Measurements from ENCODE around the gene PPP1R2C.
A peak's percentile ranks its signal among the peaks of the same experiment; 100 is the strongest.

PPP1R2C gene

DNA sequence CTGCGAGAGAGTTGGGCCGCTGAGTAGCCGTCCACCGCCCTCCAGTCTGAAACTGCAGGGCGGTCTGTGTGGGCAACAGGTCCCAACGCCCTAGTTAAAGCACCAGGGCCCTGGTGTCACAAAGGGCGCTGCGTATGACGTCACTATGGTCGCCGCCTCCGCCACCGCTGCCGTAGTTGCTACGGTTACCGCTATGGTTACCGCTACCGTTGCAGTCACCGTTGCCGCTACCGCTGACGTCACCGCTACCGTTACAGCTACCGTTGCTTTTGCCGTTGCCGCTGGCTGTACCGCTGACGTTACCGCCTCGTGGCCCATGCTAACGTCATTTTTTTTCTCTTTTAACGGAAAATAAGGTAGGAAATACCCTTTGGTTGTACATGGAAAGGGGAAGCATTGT, at the start of gene PPP1R2C:
TSS of gene PPP1R2C (minus strand) at position 68 of the 400 bp plus-strand sequence. CDS start 84 bp downstream, outside the sequence.
- DNase-seq (ENCODE audit: low read depth), result peak; percentile 34

DNA sequence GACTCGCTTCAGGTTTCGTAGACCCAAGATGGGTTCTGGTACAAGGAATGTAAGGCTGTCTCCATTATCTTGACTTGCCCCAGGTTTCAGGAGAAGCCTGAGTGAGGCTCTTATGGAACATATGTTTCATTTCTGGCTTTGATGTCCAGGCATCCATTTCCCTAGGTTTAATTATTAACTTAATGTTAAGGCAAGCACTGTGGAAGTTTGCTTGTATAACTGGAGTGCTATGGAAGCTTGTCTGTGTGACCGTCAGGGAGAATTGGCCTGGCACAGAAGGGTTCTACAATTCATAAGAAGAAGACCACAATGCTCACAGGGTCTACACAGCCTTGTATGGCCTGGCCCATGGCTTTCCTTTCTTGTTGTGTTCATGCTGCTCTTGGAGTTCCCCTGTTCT, 47.2 kb upstream of the PPP1R2C start:
- no peak for DNase-seq (ENCODE audit: low read depth)

DNA sequence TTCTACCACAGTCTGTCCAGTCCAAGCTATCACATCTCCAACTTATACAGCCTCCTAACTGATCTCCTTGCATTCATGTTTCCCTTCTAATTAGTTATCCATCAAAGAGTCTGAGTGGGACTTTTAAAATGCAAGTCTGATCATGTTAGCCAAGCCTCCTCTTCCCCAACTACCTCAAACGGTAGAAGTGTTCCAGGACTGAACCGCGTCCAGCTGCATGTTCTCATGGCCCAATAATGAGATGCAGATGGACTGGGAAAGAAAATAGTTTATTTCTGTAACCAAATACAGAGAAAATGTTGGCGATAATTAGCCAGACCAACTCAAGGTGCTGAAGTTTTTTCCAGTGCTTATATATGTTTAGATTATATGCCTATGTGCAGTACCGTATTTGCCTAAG, 46.6 kb upstream of the PPP1R2C start:
- DNase-seq (ENCODE audit: low read depth), result no peak

DNA sequence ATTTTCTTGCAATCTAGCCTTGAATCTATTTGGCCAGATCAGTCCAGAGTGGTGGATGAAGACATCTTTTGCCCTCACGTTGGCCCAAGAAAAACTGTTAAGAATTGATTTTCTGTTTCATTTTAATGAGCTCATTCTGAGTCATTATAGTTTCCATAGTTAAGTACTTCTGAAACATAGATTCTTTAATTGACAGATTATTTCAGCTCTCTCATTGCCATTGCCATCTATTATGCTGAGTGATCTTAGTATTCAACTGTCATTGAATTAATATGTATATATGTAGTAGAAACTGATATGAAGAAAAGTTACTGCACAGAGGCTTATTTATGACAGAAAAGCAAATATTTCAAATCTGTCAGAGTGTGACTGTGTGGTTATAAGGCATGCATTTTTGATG, 45.5 kb upstream of the PPP1R2C start:
- DNase-seq (ENCODE audit: low read depth), result no peak

DNA sequence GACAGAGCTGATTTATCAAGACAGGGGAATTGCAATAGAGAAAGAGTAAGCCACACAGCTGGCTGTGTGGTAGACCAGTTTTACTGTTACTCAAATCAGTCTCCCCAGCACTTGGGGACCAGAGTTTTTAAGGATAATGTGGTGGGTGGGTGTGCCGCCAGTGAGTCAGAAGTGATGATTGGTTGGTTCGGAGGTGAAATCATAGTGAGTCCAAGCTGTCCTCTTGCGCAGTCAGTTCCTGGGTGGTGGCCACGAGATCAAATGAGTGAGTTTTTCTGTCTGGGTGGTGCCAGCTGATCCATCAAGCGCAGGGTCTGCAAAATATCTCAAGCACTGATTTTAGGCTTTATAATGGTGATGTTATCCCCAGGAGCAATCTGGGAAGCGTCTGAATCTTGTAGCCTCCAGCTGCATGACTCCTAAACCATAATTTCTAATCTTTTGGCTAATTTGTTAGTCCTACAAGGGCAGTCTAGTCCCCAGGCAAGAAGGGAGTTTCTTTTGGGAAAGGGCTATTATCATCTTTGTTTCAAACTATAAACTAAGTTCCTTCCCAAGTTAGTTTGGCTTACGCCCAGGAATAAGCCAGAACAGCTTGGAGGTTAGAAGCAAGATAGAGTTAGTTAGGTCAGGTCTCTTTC, 44.0 kb upstream of the PPP1R2C start:
- no peak for DNase-seq (ENCODE audit: low read depth)

DNA sequence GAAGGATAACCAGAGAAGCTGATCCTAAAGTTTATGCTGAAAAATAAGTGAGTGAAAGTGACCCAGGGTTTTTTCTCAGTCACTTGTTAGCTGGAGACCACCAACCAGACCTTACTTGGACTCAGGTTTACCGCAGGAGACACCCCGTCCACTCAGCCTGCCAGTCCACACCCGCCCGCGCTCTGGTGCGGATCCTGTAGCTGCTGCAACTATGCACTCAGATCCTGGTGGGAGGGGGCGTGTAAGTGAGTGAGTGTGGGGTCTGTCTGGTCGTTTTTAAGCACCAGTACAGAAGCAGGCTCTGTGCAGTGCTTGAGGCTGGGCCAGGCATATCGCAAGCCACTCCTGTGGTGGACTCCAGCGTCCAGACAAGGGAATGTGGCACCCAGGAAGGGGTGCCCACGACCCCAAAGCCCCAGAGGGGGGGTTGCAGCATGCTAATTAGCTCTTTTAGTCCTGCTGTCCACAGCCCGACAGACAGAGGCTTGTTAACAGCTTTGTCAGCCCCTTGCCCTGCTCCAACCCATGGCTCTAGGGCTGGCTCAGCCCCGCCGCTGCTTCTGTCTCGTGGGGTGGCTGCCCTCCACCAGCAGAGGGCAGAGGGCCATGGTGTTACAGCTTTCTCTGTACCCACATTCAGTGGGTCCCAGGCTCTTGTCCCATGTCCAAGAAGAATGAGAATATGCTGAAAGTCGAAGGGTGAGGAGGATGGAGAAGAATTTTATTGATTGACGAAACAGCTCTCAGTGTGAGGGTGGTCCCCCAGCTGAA, 40.4 kb upstream of the PPP1R2C start:
- no peak for DNase-seq (ENCODE audit: low read depth)

DNA sequence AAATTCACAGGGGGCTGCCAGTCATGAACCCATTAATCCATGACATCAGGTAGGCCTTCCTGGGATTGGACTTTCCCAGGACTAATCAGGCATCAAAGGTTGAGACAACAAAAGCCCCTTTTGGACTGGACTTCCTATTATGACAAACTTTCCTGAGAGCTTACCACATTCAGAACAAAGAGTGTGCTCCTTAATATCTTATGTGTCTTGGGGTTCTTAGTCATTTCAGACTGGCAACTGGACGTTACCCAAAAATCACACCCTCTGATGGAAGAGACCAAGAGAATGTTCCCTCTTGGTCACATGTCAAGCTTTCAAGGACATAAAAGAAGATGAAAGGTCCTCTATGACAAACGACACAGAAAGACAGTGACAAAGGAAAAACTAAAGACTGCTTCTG, 31.6 kb upstream of the PPP1R2C start:
- no peak for DNase-seq (ENCODE audit: low read depth)

DNA sequence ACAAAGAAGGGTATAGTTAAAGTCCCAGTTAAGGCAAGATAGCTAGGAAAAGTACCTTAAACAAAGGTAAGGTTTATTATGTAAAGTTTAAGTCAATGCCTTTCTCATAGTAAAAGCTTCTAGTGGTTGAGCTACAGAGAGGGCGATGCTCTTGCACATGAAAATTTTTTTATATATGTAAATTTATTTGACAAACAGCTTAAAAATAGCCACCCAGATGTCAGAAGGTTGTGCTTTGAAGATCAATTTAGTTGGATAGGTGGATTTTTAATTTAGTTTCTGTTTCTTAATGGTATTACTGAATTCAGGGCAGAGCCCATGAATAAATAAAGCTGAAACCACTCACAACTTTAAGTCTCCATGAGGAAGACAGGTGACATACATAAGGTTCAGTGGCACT, 29.4 kb upstream of the PPP1R2C start:
- DNase-seq (ENCODE audit: low read depth), result no peak

DNA sequence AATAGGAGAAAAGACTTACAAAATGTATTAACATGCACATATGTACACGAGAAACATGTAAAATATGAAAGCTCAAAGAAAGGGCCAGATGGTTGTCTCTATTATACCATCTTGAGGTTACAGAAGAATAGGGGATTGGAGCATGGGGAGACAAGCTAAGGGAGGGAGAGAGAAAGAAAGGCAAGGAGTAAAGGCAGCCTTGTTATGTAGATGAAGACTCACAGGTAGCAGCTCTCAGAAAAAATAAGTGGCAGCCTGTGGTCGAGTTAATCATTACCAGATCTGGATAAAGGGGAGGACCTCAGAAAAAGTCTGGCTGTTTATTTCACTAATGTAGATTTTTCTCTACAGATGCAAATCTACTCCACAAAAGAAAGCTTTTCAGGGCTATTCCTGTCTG, 26.6 kb upstream of the PPP1R2C start:
- DNase-seq (ENCODE audit: low read depth), result no peak

DNA sequence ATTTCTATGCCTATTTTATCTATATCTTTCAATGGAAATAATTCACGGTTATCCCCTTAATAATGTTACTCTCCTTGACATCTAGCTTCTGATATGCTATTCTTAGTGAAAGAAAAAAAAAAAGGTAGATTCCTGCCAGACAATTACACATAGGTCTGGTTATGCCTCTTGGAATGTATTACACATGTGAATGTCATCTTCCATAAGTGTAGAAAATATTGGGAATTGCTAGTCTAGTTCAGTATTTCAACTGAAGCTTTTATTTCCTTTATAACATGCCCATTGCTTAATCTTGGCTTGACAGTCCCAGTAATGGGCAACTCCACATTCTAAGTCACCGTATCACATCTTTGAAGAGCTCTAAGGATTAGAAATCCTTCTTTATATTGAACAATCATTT, 25.4 kb upstream of the PPP1R2C start:
- DNase-seq (ENCODE audit: low read depth), result no peak

DNA sequence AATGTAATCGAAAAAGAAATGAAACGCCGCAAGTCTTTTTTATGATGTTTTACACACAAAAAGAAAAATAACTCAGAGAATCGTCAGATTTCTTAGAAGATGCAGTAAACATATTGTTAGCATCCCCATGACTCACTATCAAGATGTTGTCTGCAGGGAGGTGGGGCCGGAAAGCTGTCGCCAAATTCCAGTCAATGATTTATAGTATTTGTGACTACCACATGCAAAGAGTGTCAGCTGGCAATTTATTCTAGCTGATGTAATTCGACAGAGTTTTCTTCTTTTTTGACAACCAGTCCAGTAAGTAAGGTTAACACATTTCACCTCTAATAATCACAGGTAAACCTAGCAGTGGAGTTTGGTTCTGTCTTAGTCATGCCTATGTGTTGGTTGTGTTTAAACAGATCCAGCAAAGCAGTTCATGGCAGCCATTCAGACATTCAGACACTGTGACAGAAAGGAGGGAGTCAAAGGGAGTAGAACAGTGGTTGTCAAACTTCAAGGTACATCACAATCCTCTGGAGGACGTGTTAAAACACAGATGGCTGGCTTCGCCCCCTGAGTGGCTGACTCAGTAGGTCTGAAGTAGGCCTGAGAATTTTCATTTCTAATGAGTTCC, 19.8 kb upstream of the PPP1R2C start:
- DNase-seq (ENCODE audit: low read depth), result no peak

DNA sequence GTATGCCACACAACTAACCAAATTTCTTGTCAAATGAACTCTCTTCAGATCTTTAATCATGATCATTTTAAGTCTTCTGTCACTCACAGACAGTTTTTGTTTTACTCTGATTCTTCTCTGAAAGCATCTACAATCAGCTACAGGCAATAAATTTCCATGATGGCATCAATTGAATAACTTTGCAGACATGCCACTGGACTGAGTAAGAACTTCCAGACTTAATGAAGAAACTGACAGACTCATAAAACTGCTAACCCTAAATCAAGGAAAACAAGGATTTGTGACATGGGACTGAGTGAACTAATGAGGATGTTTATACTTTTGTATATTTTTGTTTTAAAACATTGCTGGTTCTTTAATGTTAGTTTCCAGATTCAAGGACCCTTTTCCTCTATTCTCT, 5.5 kb upstream of the PPP1R2C start:
- DNase-seq (ENCODE audit: low read depth), result no peak

DNA sequence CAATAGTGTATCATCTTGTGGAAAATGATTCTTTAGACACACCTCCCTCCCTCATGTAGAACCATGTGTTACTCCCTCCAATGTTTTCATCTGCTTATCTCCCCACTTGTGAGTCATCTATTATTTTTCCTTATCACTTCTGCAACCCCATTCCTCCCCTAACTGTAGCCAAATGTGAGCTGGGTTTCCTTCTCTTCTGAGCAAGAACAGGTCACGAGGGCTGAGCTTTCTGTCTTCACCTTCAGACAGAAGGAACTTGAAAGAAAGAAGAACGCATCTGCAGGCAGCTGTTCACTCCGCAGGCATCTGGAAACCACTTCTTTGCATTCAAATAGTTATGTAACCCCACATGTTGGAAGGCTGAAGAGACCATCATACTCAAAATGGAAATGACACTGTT, 1.8 kb downstream of the PPP1R2C start:
- DNase-seq (ENCODE audit: low read depth), result no peak

DNA sequence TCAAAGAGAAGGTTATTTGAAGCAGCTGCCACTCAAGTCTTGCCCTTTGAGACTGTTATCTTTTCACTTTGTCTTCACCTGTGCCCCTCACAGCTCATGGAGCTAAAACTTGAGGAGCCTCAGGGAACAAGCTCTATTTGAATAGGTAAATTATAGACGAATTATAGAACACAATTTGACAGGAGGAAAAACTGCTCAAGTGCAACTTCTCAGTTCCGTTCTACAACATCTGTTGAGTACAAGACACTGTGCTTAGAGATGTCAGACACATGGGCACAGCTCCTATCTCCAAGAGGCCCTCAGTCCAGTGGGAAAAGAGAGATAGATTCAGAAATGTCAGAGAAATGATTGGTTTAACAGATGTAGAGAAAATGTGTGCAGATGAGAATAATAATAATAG, 5.1 kb downstream of the PPP1R2C start:
- DNase-seq (ENCODE audit: low read depth), result no peak

DNA sequence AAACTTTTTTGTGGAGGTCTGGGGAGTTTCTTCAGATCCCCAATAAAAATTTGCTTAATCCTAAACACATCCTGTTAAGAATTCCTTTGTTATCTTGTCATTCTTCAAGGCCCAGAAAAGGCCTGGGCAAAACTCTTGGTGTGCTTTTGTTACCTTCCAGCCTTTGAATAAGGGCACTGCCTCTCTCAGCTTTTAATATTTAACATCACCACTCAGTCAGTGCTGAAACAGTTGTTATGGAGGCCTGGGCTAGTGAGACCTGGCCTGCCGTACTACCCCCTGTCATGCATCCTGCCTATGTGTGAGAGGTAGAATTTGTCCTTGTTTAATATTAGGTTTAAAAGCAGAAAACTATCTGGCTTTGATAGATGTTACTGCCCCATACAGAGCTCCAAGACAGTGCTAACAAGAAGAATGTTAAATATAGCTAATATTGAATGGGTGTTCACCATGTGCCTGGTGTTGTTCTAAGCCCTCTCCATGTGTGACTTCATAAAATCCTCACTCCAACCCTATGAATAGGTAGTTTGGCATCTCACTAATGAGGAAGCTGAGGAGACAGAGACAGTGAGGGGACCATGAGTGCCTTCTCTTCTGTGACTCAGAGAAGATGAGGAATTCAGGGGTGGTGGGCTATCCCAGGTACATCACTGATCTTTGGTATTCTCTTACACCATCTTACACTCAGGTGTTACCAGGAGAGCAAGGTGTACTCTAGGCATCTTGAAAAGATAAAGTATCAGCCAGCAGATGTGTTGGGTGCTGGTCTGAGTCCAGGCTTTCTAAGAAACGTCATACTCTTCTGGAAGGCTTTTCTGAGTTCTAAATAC, 6.2 kb downstream of the PPP1R2C start:
- no peak for DNase-seq (ENCODE audit: low read depth)

DNA sequence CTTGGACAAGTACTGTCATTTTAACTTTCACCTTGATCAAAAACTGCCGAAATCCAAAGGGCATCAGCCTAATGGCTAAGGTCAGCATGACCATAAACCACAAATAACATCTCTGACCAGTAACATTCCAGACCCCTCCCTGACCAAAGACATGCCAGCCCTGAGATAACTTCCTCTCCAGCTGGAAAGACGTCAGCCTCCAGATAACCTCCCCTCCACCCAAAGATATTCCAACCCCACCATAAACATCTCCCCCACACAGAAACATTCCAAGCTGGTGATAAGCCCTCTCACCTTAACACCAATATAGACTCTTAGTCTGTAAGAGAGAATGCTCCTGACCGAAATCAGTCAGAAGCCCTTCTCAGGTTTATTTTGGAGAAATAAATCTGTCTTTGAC, 7.4 kb downstream of the PPP1R2C start:
- no peak for DNase-seq (ENCODE audit: low read depth)

DNA sequence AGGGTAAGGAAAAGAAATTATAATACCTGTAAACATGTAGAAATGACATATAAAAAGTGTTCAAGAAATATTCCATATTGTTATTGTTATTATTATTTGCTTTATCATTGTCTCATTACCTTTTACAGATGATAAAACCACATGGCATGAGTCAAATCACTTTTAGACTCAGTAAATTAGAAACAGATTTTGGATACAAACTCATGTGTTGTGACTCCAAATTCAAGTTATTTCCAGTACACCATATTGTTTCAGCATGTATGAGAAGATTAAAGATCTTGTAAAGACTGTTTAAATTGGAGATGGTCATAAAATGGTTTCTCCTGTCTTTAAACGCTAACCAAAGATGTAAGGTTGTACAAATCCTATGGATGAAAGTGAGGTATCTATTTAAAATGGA, 18.1 kb downstream of the PPP1R2C start:
- DNase-seq (ENCODE audit: low read depth), result no peak

DNA sequence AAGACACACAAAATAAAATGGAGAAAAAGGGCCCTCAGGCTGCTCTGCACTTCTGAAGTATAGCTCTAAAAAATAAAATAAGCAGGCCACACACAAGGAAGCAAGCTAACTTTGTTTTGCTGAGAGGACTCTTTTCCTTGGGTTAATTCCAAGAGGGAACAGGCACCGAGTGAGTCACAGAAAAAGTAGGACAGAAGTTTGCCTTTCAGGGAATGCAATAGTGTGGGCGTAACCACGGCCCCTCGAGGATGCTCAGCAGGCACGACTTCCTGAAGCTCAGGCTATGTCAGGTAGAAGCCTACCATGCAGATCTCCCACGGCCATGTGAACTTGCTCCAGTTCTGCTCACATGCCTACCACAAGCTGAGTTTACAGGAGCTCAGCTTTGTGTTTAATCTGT, 22.1 kb downstream of the PPP1R2C start:
- DNase-seq (ENCODE audit: low read depth), result no peak

DNA sequence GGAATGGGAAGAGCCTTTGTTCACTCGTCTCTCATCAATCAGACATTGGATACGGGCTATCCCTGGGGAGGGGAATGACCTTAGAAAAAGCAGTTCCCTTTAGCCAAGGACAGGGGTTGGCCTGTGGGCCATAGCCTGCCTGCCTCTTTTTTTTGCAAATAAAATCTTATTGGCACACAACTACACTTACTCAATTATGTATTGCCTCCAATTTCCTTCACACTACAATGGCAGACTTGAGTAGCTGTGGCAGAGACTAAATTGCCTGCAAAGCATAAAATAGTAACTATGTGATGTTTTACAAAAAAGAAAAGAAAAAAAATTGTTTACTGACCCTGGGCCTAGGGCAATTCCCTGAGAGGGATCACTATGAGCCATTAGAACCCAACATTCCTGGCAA, 23.4 kb downstream of the PPP1R2C start:
- no peak for DNase-seq (ENCODE audit: low read depth)

DNA sequence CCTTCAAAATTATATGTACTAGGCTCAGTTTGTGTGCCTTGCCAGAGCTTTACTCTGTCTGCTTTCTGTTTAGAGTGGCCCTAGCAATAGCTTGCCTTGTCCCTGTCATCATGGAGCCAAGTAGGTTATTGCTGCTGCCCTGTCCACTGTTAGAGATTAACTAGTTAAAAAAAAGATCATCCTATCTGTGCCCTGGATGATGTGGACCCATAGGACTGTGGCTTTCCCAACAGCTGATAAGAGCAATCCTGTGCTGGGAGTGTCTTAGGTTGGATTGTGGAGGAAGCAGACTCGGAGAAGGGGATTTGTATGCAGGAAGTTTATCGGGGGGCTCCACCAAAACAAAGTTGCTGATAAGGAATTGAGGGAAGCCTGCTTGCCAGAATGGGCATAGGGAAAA, 23.8 kb downstream of the PPP1R2C start:
- no peak for DNase-seq (ENCODE audit: low read depth)

DNA sequence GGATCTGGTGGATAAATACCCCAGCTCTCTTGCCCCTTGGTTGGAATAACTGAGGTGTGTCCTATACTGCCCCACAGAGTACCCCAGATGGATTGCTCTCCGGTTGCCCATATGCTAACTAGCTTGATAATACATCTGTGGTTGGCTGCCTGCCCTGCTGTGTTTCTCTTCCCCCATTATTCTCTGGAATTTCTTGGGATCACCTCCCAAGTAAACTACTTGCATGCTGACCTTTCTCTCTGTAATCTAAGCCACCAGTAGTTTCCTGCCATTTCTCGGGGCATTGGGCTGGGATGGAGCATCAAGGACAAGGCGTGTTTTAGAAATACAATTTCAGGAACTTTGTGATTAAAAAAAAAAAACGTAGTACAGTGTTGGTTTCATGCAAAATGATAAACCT, 25.2 kb downstream of the PPP1R2C start:
- no peak for DNase-seq (ENCODE audit: low read depth)

DNA sequence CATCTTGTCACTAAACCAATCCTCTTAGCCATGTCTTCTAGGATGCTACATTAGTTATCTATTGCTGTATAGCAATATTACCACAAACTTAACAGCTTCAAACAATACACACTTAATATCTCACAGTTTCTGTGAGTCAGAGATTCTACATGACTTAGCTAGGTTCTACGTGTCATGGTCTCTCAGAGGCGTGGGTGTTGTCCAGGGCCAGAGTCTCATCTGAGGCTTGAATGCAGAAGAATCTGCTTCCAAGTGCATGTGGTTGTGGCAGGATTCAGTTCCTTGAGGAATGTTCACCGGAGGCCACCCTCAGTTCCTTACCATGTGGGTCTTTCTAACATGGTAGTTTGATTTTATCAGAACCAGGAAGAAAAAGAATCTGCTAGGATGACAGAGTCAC, 26.4 kb downstream of the PPP1R2C start:
- DNase-seq (ENCODE audit: low read depth), result no peak

Data from activated T-helper 9 cell treated with anti-CD3 and anti-CD28 coated beads, Interleukin-2, amount 50 U/mL, for 16 hours (primary cell).